HepG2 (cell line): ENCODE results near the gene DCST2. TPM values are rescaled to one million over a fixed set of nuclear protein-coding genes. Genes with fewer than 3 reads are reported as not detected.

Experiments used
- ATAC-seq: fragments of 200-7000 bp; cut with Tn5 transposase; 3 replicates; pipeline ENCODE4 v1.9.1; 2020; ENCODE audit warnings: mild to moderate bottlenecking, moderate library complexity
- BruUV-seq: library from RNA; stranded (reverse); fragments of 400-500 nt; replicated peaks from 2 replicates; lab custom pipeline; 2021; lab: Mats Ljungman, UMichigan
- CTCF ChIA-PET: fragments of 300-600 bp; formaldehyde crosslinking; extraction: SDS; loops from one replicate; lab custom pipeline; 2021; ENCODE audit warnings: low total read pairs, inconsistent platforms, low intra/inter-chr PET ratio; lab: Yijun Ruan, JAX
- POLR2A ChIA-PET: fragments of 350-600 bp; sonication (Branson Sonifier 250); formaldehyde crosslinking; loops from one replicate; lab custom pipeline; 2020; ENCODE audit warnings: antibody characterized with exemption, inconsistent platforms; lab: Yijun Ruan, JAX
- DNase-seq: peaks from one replicate; pipeline ENCODE4 v3.0.0-alpha.2; 2015; ENCODE audit warnings: low spot score
- FAIRE-seq: peaks from 3 replicates; lab custom pipeline; 2011; peaks lifted over from hg19 to GRCh38; lab: Jason Lieb, UNC
- H2AFZ ChIP-seq: one replicate; pipeline ENCODE4 v1.6.1; 2011; ENCODE audit warnings: low read length, inconsistent platforms
- H3K27ac ChIP-seq: fragments of 300-600 bp; 3 replicates; pipeline ENCODE4 v1.8.0; 2011; ENCODE audit warnings: mixed run types, mild to moderate bottlenecking, mixed read lengths, low read length, inconsistent platforms; ENCODE audit not compliant: insufficient read depth; ENCODE audit errors: extremely low read length
- H3K27me3 ChIP-seq, 2 experiments: fragments of 200-600 bp in 1 of 2; 2 replicates in 1 of 2; 3 replicates in 1 of 2; pipeline versions ENCODE4 v1.6.0 to v1.8.0; 2011; ENCODE audit warnings: low read length in 2 of 2, mild to moderate bottlenecking in 2 of 2, moderate library complexity in 2 of 2, inconsistent platforms in 1 of 2; ENCODE audit not compliant: insufficient read depth in 2 of 2, control insufficient read depth in 1 of 2
- H3K36me3 ChIP-seq, 2 experiments: fragments of 200-600 bp in 1 of 2; replicated peaks in 1 of 2; 2 replicates in 1 of 2; 3 replicates in 1 of 2; pipeline versions ENCODE4 v1.5.1 to v1.8.0; 2011; ENCODE audit warnings: low read length in 2 of 2, inconsistent platforms in 1 of 2; ENCODE audit not compliant: insufficient read depth in 2 of 2, control insufficient read depth in 1 of 2
- H3K4me1 ChIP-seq: 2 replicates; pipeline ENCODE4 v1.5.1; 2012; ENCODE audit warnings: low read length, inconsistent platforms; ENCODE audit not compliant: insufficient read depth
- H3K4me2 ChIP-seq: 2 replicates; pipeline ENCODE4 v1.6.0; 2011; ENCODE audit warnings: low read depth, low read length, inconsistent platforms
- H3K4me3 ChIP-seq, 3 experiments: fragments of 200-600 bp in 1 of 3; sonication (generic), shearing (Covaris generic) in 1 of 3; replicated peaks in 1 of 3; 2 replicates each; pipeline ENCODE4 v1.5.1; 2011 to 2016; ENCODE audit warnings: low read length in 3 of 3, inconsistent platforms in 2 of 3, low read depth in 2 of 3, mild to moderate bottlenecking in 2 of 3, control low read depth in 1 of 3, mixed read lengths in 1 of 3; ENCODE audit not compliant: insufficient read depth in 1 of 3
- H3K79me2 ChIP-seq: one replicate; pipeline ENCODE4 v1.6.1; 2011; ENCODE audit warnings: low read length, inconsistent platforms; ENCODE audit not compliant: insufficient read depth
- H3K9ac ChIP-seq: 2 replicates; pipeline ENCODE4 v1.6.0; 2011; ENCODE audit warnings: mild to moderate bottlenecking, low read depth, low read length, inconsistent platforms; ENCODE audit not compliant: insufficient read depth
- H3K9me3 ChIP-seq: 2 replicates; pipeline ENCODE4 v1.5.1; 2012; ENCODE audit warnings: mild to moderate bottlenecking, low read length
- H4K20me1 ChIP-seq: 2 replicates; pipeline ENCODE4 v1.6.0; 2011; ENCODE audit warnings: inconsistent platforms, mild to moderate bottlenecking, low read length, moderate library complexity; ENCODE audit not compliant: insufficient read depth
- KMT2B ChIP-seq: IDR thresholded peaks from 2 replicates; pipeline ENCODE4 v1.6.1; 2016; ENCODE audit warnings: missing genetic modification reagents, missing compliant biosample characterization
- MYPOP ChIP-seq: sonication (generic); formaldehyde crosslinking; IDR thresholded peaks from 2 replicates; pipeline ENCODE4 v1.8.1; 2023; ENCODE audit warnings: mild to moderate bottlenecking, moderate library complexity, missing genetic modification reagents
- SIN3B ChIP-seq: fragments of 150-350 bp; IDR thresholded peaks from 2 replicates; pipeline ENCODE4 v1.6.1; 2014; ENCODE audit warnings: low read length
- ZBTB10 ChIP-seq: sonication (generic); formaldehyde crosslinking; IDR thresholded peaks from 2 replicates; pipeline ENCODE4 v1.4.0; 2020; ENCODE audit warnings: missing genetic modification reagents, borderline replicate concordance
- ZBTB39 ChIP-seq: sonication (generic); formaldehyde crosslinking; IDR thresholded peaks from 2 replicates; pipeline ENCODE4 v1.5.0; 2020; ENCODE audit warnings: missing genetic modification reagents
- ZHX2 ChIP-seq, 2 experiments: sonication (generic) in 1 of 2; formaldehyde crosslinking in 1 of 2; IDR thresholded peaks; 2 replicates each; pipeline versions ENCODE4 v1.6.1 to v1.9.0; 2014 to 2022; ENCODE audit warnings: antibody characterized with exemption in 1 of 2, borderline replicate concordance in 1 of 2, inconsistent platforms in 1 of 2, low read depth in 1 of 2, missing genetic modification reagents in 1 of 2
- ZNF513 ChIP-seq: sonication (generic); formaldehyde crosslinking; conservative IDR thresholded peaks from 2 replicates; pipeline ENCODE4 v1.5.0; 2020; ENCODE audit warnings: missing genetic modification reagents
- ZNF589 ChIP-seq: sonication (generic); formaldehyde crosslinking; conservative IDR thresholded peaks from 2 replicates; pipeline ENCODE4 v1.8.0; 2022; ENCODE audit warnings: mild to moderate bottlenecking, moderate library complexity, missing genetic modification reagents
- WGBS: methylation state at CpG from one replicate; pipeline ENCODE4 v1.1.6; 2017; ENCODE audit warnings: low lambda C conversion rate; 5-methylcytosine and 5-hydroxymethylcytosine counted together
- in situ Hi-C: cut with HindIII; loops from 2 replicates; pipeline ENCODE4 v1.10.0; 2017; ENCODE audit warnings: low pct_unique_long_range_greater_than_20kb; ENCODE audit not compliant: extremely low pct_ligation_motif_present
- intact Hi-C: fragments of 100-400 bp; cut with micrococcal nuclease; formaldehyde crosslinking; loops from one replicate; pipeline ENCODE4 v1.10.0; 2022; ENCODE audit not compliant: unreplicated experiment
- polyA plus RNA-seq, 8 experiments: library from polyadenylated mRNA; depleted of rRNA in 3 of 8; stranded (reverse) in 7 of 8; unstranded in 1 of 8; fragments of >200 nt; fragmentation: Illumina TruSeq in 4 of 8; extraction: Trizol in 4 of 8; gene quantifications; 2 replicates each; pipeline versions ENCODE4 v1.2.1 to v1.2.3, GENCODE V29; 2011 to 2016; ENCODE audit warnings: low read depth in 4 of 8, missing spikeins in 1 of 8, mixed read lengths in 1 of 8; ENCODE audit not compliant: insufficient read depth in 1 of 8
- total RNA-seq, 5 experiments: library from RNA; depleted of rRNA; stranded (reverse); fragments of >200 nt; fragmentation: Illumina TruSeq; extraction: Trizol; gene quantifications; 2 replicates each; pipeline ENCODE4 v1.2.3, GENCODE V29; 2016; ENCODE audit warnings: low read depth in 1 of 5

DCST2 gene
- total and polyA plus RNA-seq, 2 of the 13 experiments (the other 11 are each of a cell fraction or from before 2014, with no cell fraction given), result 0.74 TPM; not detected in 1

GRCh38 chr1:155023627-155024026, 10.0 kb downstream of the DCST2 start:
- H3K36me3 ChIP-seq, result no peaks in the 10 kb centered on the region
- peaks cover 64% of the 10 kb centered on the region for H3K4me1 ChIP-seq
- no peak overlapping the region for H3K4me3 ChIP-seq
- no peaks in the 10 kb centered on the region for H3K9me3 ChIP-seq
- TF ChIP-seq ZNF513 (CRISPR knock-in tag) (no peak), ZBTB10 (CRISPR knock-in tag) (no peak), SIN3B (no peak), ZNF589 (CRISPR knock-in tag) (no peak), MYPOP (CRISPR knock-in tag) (no peak), ZBTB39 (no peak), ZHX2 (IDR thresholded peaks at IDR 0.05; ENCODE audit: low read depth) (no peak), ZHX2 (CRISPR knock-in tag; IDR thresholded peaks at IDR 0.05; ENCODE audit: borderline replicate concordance) (no peak), KMT2B (CRISPR knock-in tag) (no peak)
- WGBS, result 27% methylated on average over 5 of the region's 5 CpGs
- no peak for DNase-seq
- BruUV-seq, result no TSS peak
- CTCF ChIA-PET, result no interaction called here
- no peaks in the 10 kb centered on the region for H3K27me3 ChIP-seq
- H2AFZ ChIP-seq, result no peak overlapping the region
- no peak for FAIRE-seq
- no peak overlapping the region for H3K4me2 ChIP-seq
- no peak overlapping the region for H3K9ac ChIP-seq
- H3K79me2 ChIP-seq, result no peaks in the 10 kb centered on the region
- no peak overlapping the region for H3K27ac ChIP-seq
- no peaks in the 10 kb centered on the region for H4K20me1 ChIP-seq
- in situ Hi-C loops (no loop called here), intact Hi-C loops (no loop called here)
- POLR2A ChIA-PET, result interaction anchor here (1.0 to 2.5 kb wide), 4 partner anchors 21 to 53 kb away, joined by 3 to 11 read pairs (median 4); partner anchors contain the start of gene SHC1
- ATAC-seq, result peak; percentile 17; the same call in 2 of the 3 replicates
